ENCODE measurements around the gene RNF32. TPM values are rescaled to one million over a fixed set of nuclear protein-coding genes. Genes with fewer than 3 reads are reported as not detected.

The RNF32 gene
- total and polyA plus RNA-seq, 2 of the 13 experiments (the other 11 are each of a cell fraction or from before 2014, with no cell fraction given) = not detected

- WGBS (ENCODE audit: low lambda C conversion rate) = 94% methylated on average over 4 of the region's 5 CpGs
- BruUV-seq (replicated peaks) = no TSS peak
- H4K20me1 ChIP-seq (ENCODE audit: insufficient read depth, low read length) = no peaks in the 10 kb centered on the region
- intact Hi-C loops (cut with micrococcal nuclease; ENCODE audit: unreplicated experiment) (no loop called here), in situ Hi-C loops (cut with HindIII; ENCODE audit: extremely low pct_ligation_motif_present, low pct_unique_long_range_greater_than_20kb) (no loop called here)
- no peaks in the 10 kb centered on the region for H3K79me2 ChIP-seq (ENCODE audit: insufficient read depth, low read length)
- DNase-seq (ENCODE audit: low spot score) (no peak), ATAC-seq (no peak), FAIRE-seq (no peak)
- H3K4me3 ChIP-seq (replicated peaks in 1 of 3; ENCODE audit: insufficient read depth in 1 of 3, low read depth in 2 of 3, low read length in 3 of 3) = no peak overlapping the region
- H3K27ac ChIP-seq (ENCODE audit: extremely low read length, insufficient read depth, low read length) = no peak overlapping the region
- ChIA-PET CTCF (ENCODE audit: low intra/inter-chr PET ratio, low total read pairs) (no interaction called here), POLR2A (no interaction called here)
- H3K9me3 ChIP-seq (ENCODE audit: low read length) = no peaks in the 10 kb centered on the region
- no peak overlapping the region for H3K4me2 ChIP-seq (ENCODE audit: low read depth, low read length)
- H3K27me3 ChIP-seq (ENCODE audit: control insufficient read depth in 1 of 2, insufficient read depth in 2 of 2, low read length in 2 of 2) = no peaks in the 10 kb centered on the region
- no peak overlapping the region for H2AFZ ChIP-seq (ENCODE audit: low read length)
- no peaks in the 10 kb centered on the region for H3K36me3 ChIP-seq (replicated peaks in 1 of 2; ENCODE audit: control insufficient read depth in 1 of 2, insufficient read depth in 2 of 2, low read length in 2 of 2)
- peaks cover 8% of the 10 kb centered on the region for H3K4me1 ChIP-seq (ENCODE audit: insufficient read depth, low read length)
- H3K9ac ChIP-seq (ENCODE audit: insufficient read depth, low read depth, low read length) = no peak overlapping the region
- TF ChIP-seq ZFX (CRISPR knock-in tag; IDR thresholded peaks at IDR 0.05; ENCODE audit: low read depth) (no peak), ZBTB3 (CRISPR knock-in tag; IDR thresholded peaks at IDR 0.05; ENCODE audit: borderline replicate concordance, low read depth) (no peak), PHF20 (CRISPR knock-in tag; IDR thresholded peaks at IDR 0.05) (no peak), RBAK (CRISPR knock-in tag; IDR thresholded peaks at IDR 0.05) (no peak), NR2F6 (IDR thresholded peaks at IDR 0.05) (0 out of 2 replicates have a peak, but pooled peaks have one; percentile 14), NR2F6 (CRISPR knock-in tag; IDR thresholded peaks at IDR 0.05) (0 out of 2 replicates have a peak, but pooled peaks have one; percentile 10), NFIB (CRISPR knock-in tag; IDR thresholded peaks at IDR 0.05; ENCODE audit: borderline replicate concordance) (no peak), CEBPB (IDR thresholded peaks at IDR 0.05; ENCODE audit: borderline replicate concordance, low read depth, low read length) (peak; percentile 62; the same call in 1 of the 2 replicates), ZBTB7A (CRISPR knock-in tag; IDR thresholded peaks at IDR 0.05) (no peak), ZNF687 (CRISPR knock-in tag; IDR thresholded peaks at IDR 0.05) (no peak), KAT7 (CRISPR knock-in tag; IDR thresholded peaks at IDR 0.05; ENCODE audit: borderline replicate concordance) (no peak), HINFP (CRISPR knock-in tag; IDR thresholded peaks at IDR 0.05; ENCODE audit: low read depth) (no peak), ZNF670 (CRISPR knock-in tag; IDR thresholded peaks at IDR 0.05; ENCODE audit: borderline replicate concordance) (no peak)
- TF ChIP-seq, protein P1, sequence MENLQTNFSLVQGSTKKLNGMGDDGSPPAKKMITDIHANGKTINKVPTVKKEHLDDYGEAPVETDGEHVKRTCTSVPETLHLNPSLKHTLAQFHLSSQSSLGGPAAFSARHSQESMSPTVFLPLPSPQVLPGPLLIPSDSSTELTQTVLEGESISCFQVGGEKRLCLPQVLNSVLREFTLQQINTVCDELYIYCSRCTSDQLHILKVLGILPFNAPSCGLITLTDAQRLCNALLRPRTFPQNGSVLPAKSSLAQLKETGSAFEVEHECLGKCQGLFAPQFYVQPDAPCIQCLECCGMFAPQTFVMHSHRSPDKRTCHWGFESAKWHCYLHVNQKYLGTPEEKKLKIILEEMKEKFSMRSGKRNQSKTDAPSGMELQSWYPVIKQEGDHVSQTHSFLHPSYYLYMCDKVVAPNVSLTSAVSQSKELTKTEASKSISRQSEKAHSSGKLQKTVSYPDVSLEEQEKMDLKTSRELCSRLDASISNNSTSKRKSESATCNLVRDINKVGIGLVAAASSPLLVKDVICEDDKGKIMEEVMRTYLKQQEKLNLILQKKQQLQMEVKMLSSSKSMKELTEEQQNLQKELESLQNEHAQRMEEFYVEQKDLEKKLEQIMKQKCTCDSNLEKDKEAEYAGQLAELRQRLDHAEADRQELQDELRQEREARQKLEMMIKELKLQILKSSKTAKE (CRISPR knock-in tag; IDR thresholded peaks at IDR 0.05; ENCODE audit: borderline replicate concordance) = no peak
- TF ChIP-seq, protein P2, sequence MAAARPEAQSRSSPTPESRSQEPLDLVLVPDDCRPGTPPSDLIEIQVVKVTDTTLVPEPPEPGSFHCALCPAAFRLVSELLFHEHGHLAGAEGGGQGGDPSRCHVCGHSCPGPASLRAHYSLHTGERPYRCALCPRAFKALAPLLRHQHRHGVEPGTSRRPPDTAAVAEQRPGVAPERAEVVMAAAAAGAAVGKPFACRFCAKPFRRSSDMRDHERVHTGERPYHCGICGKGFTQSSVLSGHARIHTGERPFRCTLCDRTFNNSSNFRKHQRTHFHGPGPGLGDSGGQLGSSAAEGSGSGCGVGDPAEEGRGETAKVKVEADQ (CRISPR knock-in tag; IDR thresholded peaks at IDR 0.05; ENCODE audit: borderline replicate concordance) = no peak
Observed at GRCh38 chr7:156703773-156704482, 63.4 kb downstream of the RNF32 start.

Data from HepG2 (cell line).